IMR-90 (cell line): ENCODE data around the gene FAM234B.

Source experiments
- CEBPB ChIP-seq: IDR thresholded peaks from 2 replicates; pipeline ENCODE4 v1.6.1; 2012; ENCODE audit warnings: low read depth, low read length, improper control_type of control experiment
- POLR2A ChIP-seq: IDR thresholded peaks from 2 replicates; pipeline ENCODE4 v1.6.1; 2012; ENCODE audit warnings: mild to moderate bottlenecking, low read depth, low read length
- TF ChIP-seq, protein P1 (sequence below): conservative IDR thresholded peaks from 2 replicates; pipeline ENCODE4 v1.5.1; 2012; ENCODE audit warnings: mild to moderate bottlenecking, low read depth, low read length, improper control_type of control experiment

- TF ChIP-seq, protein P1, sequence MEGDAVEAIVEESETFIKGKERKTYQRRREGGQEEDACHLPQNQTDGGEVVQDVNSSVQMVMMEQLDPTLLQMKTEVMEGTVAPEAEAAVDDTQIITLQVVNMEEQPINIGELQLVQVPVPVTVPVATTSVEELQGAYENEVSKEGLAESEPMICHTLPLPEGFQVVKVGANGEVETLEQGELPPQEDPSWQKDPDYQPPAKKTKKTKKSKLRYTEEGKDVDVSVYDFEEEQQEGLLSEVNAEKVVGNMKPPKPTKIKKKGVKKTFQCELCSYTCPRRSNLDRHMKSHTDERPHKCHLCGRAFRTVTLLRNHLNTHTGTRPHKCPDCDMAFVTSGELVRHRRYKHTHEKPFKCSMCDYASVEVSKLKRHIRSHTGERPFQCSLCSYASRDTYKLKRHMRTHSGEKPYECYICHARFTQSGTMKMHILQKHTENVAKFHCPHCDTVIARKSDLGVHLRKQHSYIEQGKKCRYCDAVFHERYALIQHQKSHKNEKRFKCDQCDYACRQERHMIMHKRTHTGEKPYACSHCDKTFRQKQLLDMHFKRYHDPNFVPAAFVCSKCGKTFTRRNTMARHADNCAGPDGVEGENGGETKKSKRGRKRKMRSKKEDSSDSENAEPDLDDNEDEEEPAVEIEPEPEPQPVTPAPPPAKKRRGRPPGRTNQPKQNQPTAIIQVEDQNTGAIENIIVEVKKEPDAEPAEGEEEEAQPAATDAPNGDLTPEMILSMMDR: no peak
- no peak for TF ChIP-seq CEBPB
- TF ChIP-seq POLR2A: no peak
These were observed 47.7 kb downstream of the FAM234B start for GRCh38 chr12:13091832-13092231.
